ENCODE results near the gene CHMP4A. TPM values are rescaled to one million over a fixed set of nuclear protein-coding genes. Genes with fewer than 3 reads are reported as not detected.

The CHMP4A gene
- total and polyA plus RNA-seq, 2 donors (not counting 1 experiment from before 2014, with no cell fraction given) = 91.2 to 103 TPM

GRCh38 chr14:24240110-24240918 is 27.0 kb upstream of the CHMP4A start:
- H3K9ac ChIP-seq (ENCODE audit: low read length) = no peak overlapping the region
- DNase-seq = no peak
- ChIA-PET POLR2A (interaction anchor here (3.7 kb wide), 1 partner anchor 58 kb away, joined by 47 read pairs; the partner anchor contains the start of genes DHRS1 and NOP9), CTCF (interaction anchor here (1.1 to 8.8 kb wide), 4 partner anchors 34 to 103 kb away, joined by 3 to 254 read pairs (median 24); partner anchors contain the start of genes DHRS1 and NOP9)
- peak overlapping the region; percentile 94 for H3K4me2 ChIP-seq (replicated peaks; ENCODE audit: low read depth, low read length, poor library complexity, severe bottlenecking)
- H3K27ac ChIP-seq (ENCODE audit: low read length in 2 of 2) = peak overlapping the region in 1 of 2 donors; percentile 44
- TF ChIP-seq CTCF (IDR thresholded peaks at IDR 0.05) = no peak
- TF ChIP-seq EZH2 (IDR thresholded peaks at IDR 0.05; ENCODE audit: borderline replicate concordance, insufficient read depth, low read depth, low read length, poor library complexity, severe bottlenecking) = no peak
- peaks cover 49% of the 10 kb centered on the region for H4K20me1 ChIP-seq (ENCODE audit: control insufficient read depth, insufficient read depth, low read length, poor library complexity, severe bottlenecking)
- ATAC-seq (ENCODE audit: low read depth) = no peak
- intact Hi-C loops (cut with micrococcal nuclease) = loop anchor here (10.0 kb wide), 1 partner anchor 226 kb away; no protein-coding TSS in a partner anchor
- H3K4me1 Mint-ChIP-seq = peaks cover 71% of the 10 kb centered on the region
- H3K4me3 Mint-ChIP-seq = peak overlapping the region; percentile 98
- peaks cover 43 to 44% of the 10 kb centered on the region in 2 donors for H3K4me1 ChIP-seq (ENCODE audit: control insufficient read depth in 2 of 2, insufficient read depth in 2 of 2, low read length in 2 of 2)
- peaks cover 43% of the 10 kb centered on the region for H3K79me2 ChIP-seq (ENCODE audit: control insufficient read depth, insufficient read depth, low read length)
- H3K27me3 Mint-ChIP-seq = no peaks in the 10 kb centered on the region
- H3K9me3 Mint-ChIP-seq (ENCODE audit: insufficient read depth) = no peaks in the 10 kb centered on the region
- no peaks in the 10 kb centered on the region for H3K27me3 ChIP-seq (replicated peaks in 1 of 4; ENCODE audit: control extremely low read depth in 1 of 4, control insufficient read depth in 3 of 4, insufficient read depth in 4 of 4, low read length in 3 of 4)
- no peak overlapping the region for H2AFZ ChIP-seq (ENCODE audit: insufficient read depth, low read depth, low read length, poor library complexity, severe bottlenecking)
- no peak overlapping the region for H3K4me3 ChIP-seq (ENCODE audit: control extremely low read depth in 1 of 5, extremely low read depth in 1 of 5, insufficient read depth in 1 of 5, low read depth in 2 of 5, low read length in 4 of 5)
- H3K9me3 ChIP-seq (ENCODE audit: control extremely low read depth in 1 of 3, control insufficient read depth in 2 of 3, insufficient read depth in 1 of 3, low read length in 2 of 3) = no peaks in the 10 kb centered on the region
- peaks cover 2 to 57% of the 10 kb centered on the region in 2 experiments for H3K36me3 ChIP-seq (replicated peaks in 1 of 2; ENCODE audit: control extremely low read depth in 1 of 2, control insufficient read depth in 1 of 2, extremely low read depth in 1 of 2, insufficient read depth in 2 of 2, low read length in 1 of 2)
- peak overlapping the region; percentile 68 for H3K27ac Mint-ChIP-seq
- 98% methylated on average over 7 of the region's 9 CpGs for WGBS (ENCODE audit: insufficient coverage)

All from B cell (primary cell).